ENCODE measurements around the gene KCNH2. TPM values are rescaled to one million over a fixed set of nuclear protein-coding genes. Genes with fewer than 3 reads are reported as not detected.

The KCNH2 gene
- total and polyA plus RNA-seq, 4 donors = 0.43 to 2.0 (median 1.3) TPM

- no peak overlapping the region for H3K27ac ChIP-seq (ENCODE audit: low read depth in 1 of 2, low read length in 1 of 2)
- H3K9me3 ChIP-seq (ENCODE audit: control insufficient read depth in 4 of 4, insufficient read depth in 3 of 4, low read length in 3 of 4) = peaks cover 0 to 2% (median under 1%) of the 10 kb centered on the region in 4 donors
- no peak for DNase-seq
- no peak overlapping the region for H3K9ac ChIP-seq (ENCODE audit: insufficient read depth in 1 of 2, low read length in 2 of 2)
- no peak for ATAC-seq (ENCODE audit: insufficient read depth, low FRiP score)
- H3K27me3 ChIP-seq (ENCODE audit: control insufficient read depth in 3 of 3, insufficient read depth in 3 of 3, low read length in 2 of 3) = peaks cover 0 to 19% (median 5%) of the 10 kb centered on the region in 3 donors
- TF ChIP-seq CTCF (IDR thresholded peaks at IDR 0.05; ENCODE audit: control extremely low read depth, extremely low read depth) = no peak
- peaks cover 0 to under 1% (median 0%) of the 10 kb centered on the region in 5 donors for H3K4me1 ChIP-seq (ENCODE audit: control insufficient read depth in 5 of 5, insufficient read depth in 5 of 5, low read length in 5 of 5)
- no peaks in the 10 kb centered on the region for H3K36me3 ChIP-seq (ENCODE audit: control insufficient read depth in 4 of 4, insufficient read depth in 4 of 4, low read length in 4 of 4)
- WGBS, 2 donors = 60 to 77% methylated on average over 2 of the region's 2 CpGs
- no peak overlapping the region for H3K4me3 ChIP-seq
These were observed 82.3 kb downstream of the KCNH2 start for GRCh38 chr7:150895809-150896208.

Other genes starting within 250 kb of the KCNH2 start
- gene GIMAP5, start 240.9 kb downstream of the KCNH2 start, total RNA-seq = 10 to 100 TPM; 24.8 to 27.3 TPM
- 10 to 100 TPM; 47.9 to 60.6 TPM for gene GIMAP5, start 240.9 kb downstream of the KCNH2 start, polyA plus RNA-seq
- 10 to 100 TPM; 37.2 to 39.2 TPM for gene TMEM176B, start 178.0 kb downstream of the KCNH2 start, total RNA-seq
- gene TMEM176B, start 178.0 kb downstream of the KCNH2 start, polyA plus RNA-seq = 10 to 100 TPM; 14.6 to 54.8 TPM
- 10 to 100 TPM; 18.3 to 33.1 TPM for gene TMEM176A, start 177.6 kb downstream of the KCNH2 start, total RNA-seq
- gene TMEM176A, start 177.6 kb downstream of the KCNH2 start, polyA plus RNA-seq = 10 to 100 TPM; 21.3 to 25.4 TPM
- gene AOC1, start 125.8 kb downstream of the KCNH2 start, total RNA-seq = under 1 TPM; 0.48 to 0.92 TPM
- 1 to 10 TPM in 1 of 2 donors, under 1 TPM in 1; 0.35 to 1.3 TPM for gene AOC1, start 125.8 kb downstream of the KCNH2 start, polyA plus RNA-seq
- 10 to 100 TPM; 11.9 to 31.0 TPM for gene NOS3, start 12.7 kb upstream of the KCNH2 start, total RNA-seq
- gene NOS3, start 12.7 kb upstream of the KCNH2 start, polyA plus RNA-seq = 10 to 100 TPM in 1 of 2 donors, 1 to 10 TPM in 1; 9.3 to 11.9 TPM
- 1 to 10 TPM; 1.1 to 2.8 TPM for gene ATG9B, start 46.2 kb upstream of the KCNH2 start, total RNA-seq
- gene ATG9B, start 46.2 kb upstream of the KCNH2 start, polyA plus RNA-seq = 1 to 10 TPM in 1 of 2 donors, under 1 TPM in 1; 0.78 to 1.8 TPM
- 10 to 100 TPM; 21.8 to 61.5 TPM for gene ABCB8, start 50.1 kb upstream of the KCNH2 start, total RNA-seq
- gene ABCB8, start 50.1 kb upstream of the KCNH2 start, polyA plus RNA-seq = 10 to 100 TPM; 28.7 to 28.9 TPM
- 1 to 10 TPM in 1 of 2 donors, under 1 TPM in 1; 0.37 to 3.9 TPM for gene ASIC3, start 70.2 kb upstream of the KCNH2 start, total RNA-seq
- 1 to 10 TPM; 1.6 to 3.2 TPM for gene ASIC3, start 70.2 kb upstream of the KCNH2 start, polyA plus RNA-seq
- gene CDK5, start 79.6 kb upstream of the KCNH2 start, total RNA-seq = 10 to 100 TPM in 1 of 2 donors, 1 to 10 TPM in 1; 6.8 to 17.3 TPM
- 10 to 100 TPM in 1 of 2 donors, 1 to 10 TPM in 1; 6.9 to 11.5 TPM for gene CDK5, start 79.6 kb upstream of the KCNH2 start, polyA plus RNA-seq
- 100 to 1,000 TPM in 1 of 2 donors, 10 to 100 TPM in 1; 66.3 to 173 TPM for gene SLC4A2, start 81.3 kb upstream of the KCNH2 start, total RNA-seq
- gene SLC4A2, start 81.3 kb upstream of the KCNH2 start, polyA plus RNA-seq = 100 to 1,000 TPM in 1 of 2 donors, 10 to 100 TPM in 1; 96.7 to 144 TPM
- gene FASTK, start 102.5 kb upstream of the KCNH2 start, total RNA-seq = 10 to 100 TPM; 28.9 to 99.8 TPM
- 100 to 1,000 TPM in 1 of 2 donors, 10 to 100 TPM in 1; 80.0 to 108 TPM for gene FASTK, start 102.5 kb upstream of the KCNH2 start, polyA plus RNA-seq
- gene TMUB1, start 105.2 kb upstream of the KCNH2 start, total RNA-seq = 10 to 100 TPM; 32.8 to 49.6 TPM
- gene TMUB1, start 105.2 kb upstream of the KCNH2 start, polyA plus RNA-seq = 100 to 1,000 TPM in 1 of 2 donors, 10 to 100 TPM in 1; 43.5 to 104 TPM
- 100 to 1,000 TPM in 1 of 2 donors, 10 to 100 TPM in 1; 75.9 to 194 TPM for gene AGAP3, start 108.2 kb upstream of the KCNH2 start, total RNA-seq
- 100 to 1,000 TPM in 1 of 2 donors, 10 to 100 TPM in 1; 81.8 to 138 TPM for gene AGAP3, start 108.2 kb upstream of the KCNH2 start, polyA plus RNA-seq
- gene GBX1, start 189.4 kb upstream of the KCNH2 start, total RNA-seq = not detected
- gene GBX1, start 189.4 kb upstream of the KCNH2 start, polyA plus RNA-seq = not detected
- gene ASB10, start 208.9 kb upstream of the KCNH2 start, total RNA-seq = not detected
- not detected for gene ASB10, start 208.9 kb upstream of the KCNH2 start, polyA plus RNA-seq
- gene H2BK1, start 232.2 kb upstream of the KCNH2 start, total RNA-seq = under 1 TPM in 1 of 2 donors, not detected in 1; 0.52 TPM
- not detected for gene H2BK1, start 232.2 kb upstream of the KCNH2 start, polyA plus RNA-seq
- gene ABCF2, start 248.9 kb upstream of the KCNH2 start, total RNA-seq = 10 to 100 TPM; 13.2 to 36.2 TPM
- 10 to 100 TPM; 15.4 to 36.3 TPM for gene ABCF2, start 248.9 kb upstream of the KCNH2 start, polyA plus RNA-seq

Measured in lung (tissue), 12 donors.